Measurements from ENCODE around the gene KRTAP9-2.
"Not testable (repeated sequence)": the region's sequence is repeated elsewhere in the genome, so short reads cannot be mapped to it uniquely, and the experiment has no call there.

Gene KRTAP9-2

GRCh38 chr17:41237949-41238437 is 11.5 kb downstream of the KRTAP9-2 start, which contains the start of gene KRTAP9-8:
KRTAP9-8 (plus strand) TSS chr17:41237999; CDS start chr17:41238052, 53 bp downstream.
- DNase-seq: not testable (repeated sequence)

- DNase-seq: not testable (repeated sequence)
Observed at GRCh38 chr17:41246995-41247787, 20.7 kb downstream of the KRTAP9-2 start.

- not testable (repeated sequence) for DNase-seq
Observed at GRCh38 chr17:41249637-41250240, 23.3 kb downstream of the KRTAP9-2 start, which contains the start of gene KRTAP9-4. KRTAP9-4 (plus strand) TSS chr17:41249687; CDS start chr17:41249721, 34 bp downstream.

- DNase-seq: no peak
Observed at GRCh38 chr17:41251261-41251660, 24.8 kb downstream of the KRTAP9-2 start.

- no peak for DNase-seq
Observed at GRCh38 chr17:41254861-41255260, 28.4 kb downstream of the KRTAP9-2 start.

GRCh38 chr17:41255381-41256290 is 29.2 kb downstream of the KRTAP9-2 start, which contains the start of gene KRTAP9-9:
KRTAP9-9 (plus strand) TSS chr17:41255384.
- not testable (repeated sequence) for DNase-seq

- DNase-seq: no peak
Observed at GRCh38 chr17:41256291-41256685, 29.8 kb downstream of the KRTAP9-2 start.

- DNase-seq: no peak
Observed at GRCh38 chr17:41258406-41258805, 32.0 kb downstream of the KRTAP9-2 start.

GRCh38 chr17:41263212-41263611 is 36.8 kb downstream of the KRTAP9-2 start:
- no peak for DNase-seq

GRCh38 chr17:41264599-41264998 is 38.2 kb downstream of the KRTAP9-2 start:
- DNase-seq: no peak

GRCh38 chr17:41265078-41265477 is 38.6 kb downstream of the KRTAP9-2 start, which contains the start of gene KRTAP9-6:
KRTAP9-6 (plus strand) TSS chr17:41265378; CDS start chr17:41265378, 0 bp downstream.
- no peak for DNase-seq

- no peak for DNase-seq
Observed at GRCh38 chr17:41267711-41268110, 41.3 kb downstream of the KRTAP9-2 start.

- not testable (repeated sequence) for DNase-seq
Observed at GRCh38 chr17:41271323-41271722, 44.9 kb downstream of the KRTAP9-2 start.

GRCh38 chr17:41271858-41272257 is 45.4 kb downstream of the KRTAP9-2 start:
- DNase-seq: no peak

- DNase-seq: not testable (repeated sequence)
Observed at GRCh38 chr17:41275648-41276190, 49.3 kb downstream of the KRTAP9-2 start, which contains the start of gene KRTAP9-7. KRTAP9-7 (plus strand) TSS chr17:41275698; CDS start chr17:41275698, 0 bp downstream.

Data from CD4-positive, alpha-beta T cell treated with Interferon gamma for 1 hour (primary cell).